K562 (cell line): Measurements from ENCODE around the gene BICDL1. TPM values are rescaled to one million over a fixed set of nuclear protein-coding genes. Genes with fewer than 3 reads are reported as not detected.
A peak's percentile ranks its signal among the peaks of the same experiment; 100 is the strongest.

Source experiments
- ILK ChIP-seq: fragments of 450-650 bp; IDR thresholded peaks from 2 replicates; pipeline ENCODE4 v1.6.1; 2016; ENCODE audit warnings: missing genetic modification characterization, low read depth, mild to moderate bottlenecking, missing compliant biosample characterization, moderate library complexity, borderline replicate concordance
- JUND ChIP-seq, 2 experiments: IDR thresholded peaks; 2 replicates in 1 of 2; 3 replicates in 1 of 2; pipeline ENCODE4 v1.6.1; 2011; ENCODE audit warnings: borderline replicate concordance in 2 of 2, low read depth in 2 of 2, low read length in 2 of 2, improper control_type of control experiment in 1 of 2, missing biosample characterization in 1 of 2, missing genetic modification characterization in 1 of 2, missing genetic modification reagents in 1 of 2
- TAF15 ChIP-seq: fragments of 200-400 bp; formaldehyde crosslinking; IDR thresholded peaks from 2 replicates; pipeline ENCODE4 v1.6.1; 2017; ENCODE audit warnings: mild to moderate bottlenecking, low read depth, low read length, moderate library complexity
- TEAD1 ChIP-seq, 2 experiments: fragments of 450-650 bp in 1 of 2; sonication (generic) in 1 of 2; formaldehyde crosslinking; IDR thresholded peaks; 2 replicates each; pipeline versions ENCODE4 v1.4.0 to v1.8.0; 2020 to 2022; ENCODE audit warnings: mild to moderate bottlenecking in 2 of 2, missing genetic modification reagents in 1 of 2
- XRCC5 ChIP-seq: fragments of 200-400 bp; formaldehyde crosslinking; IDR thresholded peaks from 2 replicates; pipeline ENCODE4 v1.6.1; 2017; ENCODE audit warnings: low read depth, mild to moderate bottlenecking, low read length
- ZC3H4 ChIP-seq: sonication (generic); formaldehyde crosslinking; IDR thresholded peaks from 2 replicates; pipeline ENCODE4 v1.9.0; 2021; ENCODE audit warnings: missing genetic modification reagents, borderline replicate concordance
- ZSCAN29 ChIP-seq: fragments of 450-650 bp; IDR thresholded peaks from 2 replicates; pipeline ENCODE4 v1.6.1; 2017
- polyA plus RNA-seq, 8 experiments: library from polyadenylated mRNA; depleted of rRNA in 4 of 8; stranded (reverse) in 5 of 8; unstranded in 3 of 8; fragments of >200 nt; fragmentation: Nextera tagmentation in 2 of 8; fragmentation: Illumina TruSeq in 1 of 8; extraction: Ambion mirVana in 2 of 8; extraction: Trizol in 1 of 8; gene quantifications; 2 replicates each; pipeline versions ENCODE4 v1.2.1 to v1.2.3, GENCODE V29; 2011 to 2014; ENCODE audit warnings: inconsistent platforms in 1 of 8, missing spikeins in 1 of 8
- total RNA-seq, 7 experiments: library from RNA; depleted of rRNA in 6 of 7; stranded (reverse); fragments of >200 nt in 6 of 7; fragmentation: Illumina TruSeq in 2 of 7; extraction: Trizol in 2 of 7; gene quantifications; 2 replicates each; pipeline versions ENCODE4 v1.2.1 to v1.2.3, GENCODE V29; 2011 to 2021; ENCODE audit warnings: low replicate concordance in 1 of 7
- TF ChIP-seq, protein P1 (sequence below): fragments of 450-650 bp; formaldehyde crosslinking; IDR thresholded peaks from 2 replicates; pipeline ENCODE4 v1.4.0; 2022; ENCODE audit warnings: missing genetic modification characterization
- TF ChIP-seq, protein P2 (sequence below): fragments of 450-650 bp; IDR thresholded peaks from 2 replicates; pipeline ENCODE4 v1.7.1; 2018; ENCODE audit warnings: mild to moderate bottlenecking, low read depth; ENCODE audit not compliant: partially characterized antibody
- TF ChIP-seq, protein P3 (sequence below): sonication (generic); formaldehyde crosslinking; IDR thresholded peaks from 2 replicates; pipeline ENCODE4 v1.8.1; 2023; ENCODE audit warnings: mild to moderate bottlenecking, missing genetic modification reagents
- TF ChIP-seq, protein P4 (sequence below), 2 experiments: fragments of 450-650 bp; IDR thresholded peaks; 2 replicates each; pipeline ENCODE4 v1.6.1; 2016; ENCODE audit warnings: mild to moderate bottlenecking in 2 of 2, borderline replicate concordance in 1 of 2, low read depth in 1 of 2, moderate library complexity in 1 of 2

BICDL1 gene
- total and polyA plus RNA-seq, 9 of the 15 experiments (the other 6 are each of a cell fraction or from before 2014, with no cell fraction given) = 0.06 to 2.0 (median 0.58) TPM

- TF ChIP-seq, protein P1, sequence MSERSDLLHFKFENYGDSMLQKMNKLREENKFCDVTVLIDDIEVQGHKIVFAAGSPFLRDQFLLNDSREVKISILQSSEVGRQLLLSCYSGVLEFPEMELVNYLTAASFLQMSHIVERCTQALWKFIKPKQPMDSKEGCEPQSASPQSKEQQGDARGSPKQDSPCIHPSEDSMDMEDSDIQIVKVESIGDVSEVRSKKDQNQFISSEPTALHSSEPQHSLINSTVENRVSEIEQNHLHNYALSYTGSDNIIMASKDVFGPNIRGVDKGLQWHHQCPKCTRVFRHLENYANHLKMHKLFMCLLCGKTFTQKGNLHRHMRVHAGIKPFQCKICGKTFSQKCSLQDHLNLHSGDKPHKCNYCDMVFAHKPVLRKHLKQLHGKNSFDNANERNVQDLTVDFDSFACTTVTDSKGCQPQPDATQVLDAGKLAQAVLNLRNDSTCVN (CRISPR knock-in tag) = no peak
- TF ChIP-seq, protein P2, sequence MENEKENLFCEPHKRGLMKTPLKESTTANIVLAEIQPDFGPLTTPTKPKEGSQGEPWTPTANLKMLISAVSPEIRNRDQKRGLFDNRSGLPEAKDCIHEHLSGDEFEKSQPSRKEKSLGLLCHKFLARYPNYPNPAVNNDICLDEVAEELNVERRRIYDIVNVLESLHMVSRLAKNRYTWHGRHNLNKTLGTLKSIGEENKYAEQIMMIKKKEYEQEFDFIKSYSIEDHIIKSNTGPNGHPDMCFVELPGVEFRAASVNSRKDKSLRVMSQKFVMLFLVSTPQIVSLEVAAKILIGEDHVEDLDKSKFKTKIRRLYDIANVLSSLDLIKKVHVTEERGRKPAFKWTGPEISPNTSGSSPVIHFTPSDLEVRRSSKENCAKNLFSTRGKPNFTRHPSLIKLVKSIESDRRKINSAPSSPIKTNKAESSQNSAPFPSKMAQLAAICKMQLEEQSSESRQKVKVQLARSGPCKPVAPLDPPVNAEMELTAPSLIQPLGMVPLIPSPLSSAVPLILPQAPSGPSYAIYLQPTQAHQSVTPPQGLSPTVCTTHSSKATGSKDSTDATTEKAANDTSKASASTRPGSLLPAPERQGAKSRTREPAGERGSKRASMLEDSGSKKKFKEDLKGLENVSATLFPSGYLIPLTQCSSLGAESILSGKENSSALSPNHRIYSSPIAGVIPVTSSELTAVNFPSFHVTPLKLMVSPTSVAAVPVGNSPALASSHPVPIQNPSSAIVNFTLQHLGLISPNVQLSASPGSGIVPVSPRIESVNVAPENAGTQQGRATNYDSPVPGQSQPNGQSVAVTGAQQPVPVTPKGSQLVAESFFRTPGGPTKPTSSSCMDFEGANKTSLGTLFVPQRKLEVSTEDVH = peak; percentile 56
- TF ChIP-seq, protein P3, sequence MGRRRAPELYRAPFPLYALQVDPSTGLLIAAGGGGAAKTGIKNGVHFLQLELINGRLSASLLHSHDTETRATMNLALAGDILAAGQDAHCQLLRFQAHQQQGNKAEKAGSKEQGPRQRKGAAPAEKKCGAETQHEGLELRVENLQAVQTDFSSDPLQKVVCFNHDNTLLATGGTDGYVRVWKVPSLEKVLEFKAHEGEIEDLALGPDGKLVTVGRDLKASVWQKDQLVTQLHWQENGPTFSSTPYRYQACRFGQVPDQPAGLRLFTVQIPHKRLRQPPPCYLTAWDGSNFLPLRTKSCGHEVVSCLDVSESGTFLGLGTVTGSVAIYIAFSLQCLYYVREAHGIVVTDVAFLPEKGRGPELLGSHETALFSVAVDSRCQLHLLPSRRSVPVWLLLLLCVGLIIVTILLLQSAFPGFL (CRISPR knock-in tag) = peak; percentile 79; the same call in 1 of the 2 replicates
- TF ChIP-seq JUND (IDR thresholded peaks at IDR 0.05; ENCODE audit: borderline replicate concordance, low read depth, low read length) = peak; percentile 71; the same call in 1 of the 2 replicates
- peak; percentile 37; the same call in 1 of the 3 replicates for TF ChIP-seq JUND (tag; IDR thresholded peaks at IDR 0.05; ENCODE audit: borderline replicate concordance, low read depth, low read length)
- TF ChIP-seq TAF15 = no peak
- no peak for TF ChIP-seq ILK (tag)
- TF ChIP-seq ZSCAN29 = no peak
- TF ChIP-seq ZC3H4 (CRISPR knock-in tag) = no peak
- TF ChIP-seq, protein P4, sequence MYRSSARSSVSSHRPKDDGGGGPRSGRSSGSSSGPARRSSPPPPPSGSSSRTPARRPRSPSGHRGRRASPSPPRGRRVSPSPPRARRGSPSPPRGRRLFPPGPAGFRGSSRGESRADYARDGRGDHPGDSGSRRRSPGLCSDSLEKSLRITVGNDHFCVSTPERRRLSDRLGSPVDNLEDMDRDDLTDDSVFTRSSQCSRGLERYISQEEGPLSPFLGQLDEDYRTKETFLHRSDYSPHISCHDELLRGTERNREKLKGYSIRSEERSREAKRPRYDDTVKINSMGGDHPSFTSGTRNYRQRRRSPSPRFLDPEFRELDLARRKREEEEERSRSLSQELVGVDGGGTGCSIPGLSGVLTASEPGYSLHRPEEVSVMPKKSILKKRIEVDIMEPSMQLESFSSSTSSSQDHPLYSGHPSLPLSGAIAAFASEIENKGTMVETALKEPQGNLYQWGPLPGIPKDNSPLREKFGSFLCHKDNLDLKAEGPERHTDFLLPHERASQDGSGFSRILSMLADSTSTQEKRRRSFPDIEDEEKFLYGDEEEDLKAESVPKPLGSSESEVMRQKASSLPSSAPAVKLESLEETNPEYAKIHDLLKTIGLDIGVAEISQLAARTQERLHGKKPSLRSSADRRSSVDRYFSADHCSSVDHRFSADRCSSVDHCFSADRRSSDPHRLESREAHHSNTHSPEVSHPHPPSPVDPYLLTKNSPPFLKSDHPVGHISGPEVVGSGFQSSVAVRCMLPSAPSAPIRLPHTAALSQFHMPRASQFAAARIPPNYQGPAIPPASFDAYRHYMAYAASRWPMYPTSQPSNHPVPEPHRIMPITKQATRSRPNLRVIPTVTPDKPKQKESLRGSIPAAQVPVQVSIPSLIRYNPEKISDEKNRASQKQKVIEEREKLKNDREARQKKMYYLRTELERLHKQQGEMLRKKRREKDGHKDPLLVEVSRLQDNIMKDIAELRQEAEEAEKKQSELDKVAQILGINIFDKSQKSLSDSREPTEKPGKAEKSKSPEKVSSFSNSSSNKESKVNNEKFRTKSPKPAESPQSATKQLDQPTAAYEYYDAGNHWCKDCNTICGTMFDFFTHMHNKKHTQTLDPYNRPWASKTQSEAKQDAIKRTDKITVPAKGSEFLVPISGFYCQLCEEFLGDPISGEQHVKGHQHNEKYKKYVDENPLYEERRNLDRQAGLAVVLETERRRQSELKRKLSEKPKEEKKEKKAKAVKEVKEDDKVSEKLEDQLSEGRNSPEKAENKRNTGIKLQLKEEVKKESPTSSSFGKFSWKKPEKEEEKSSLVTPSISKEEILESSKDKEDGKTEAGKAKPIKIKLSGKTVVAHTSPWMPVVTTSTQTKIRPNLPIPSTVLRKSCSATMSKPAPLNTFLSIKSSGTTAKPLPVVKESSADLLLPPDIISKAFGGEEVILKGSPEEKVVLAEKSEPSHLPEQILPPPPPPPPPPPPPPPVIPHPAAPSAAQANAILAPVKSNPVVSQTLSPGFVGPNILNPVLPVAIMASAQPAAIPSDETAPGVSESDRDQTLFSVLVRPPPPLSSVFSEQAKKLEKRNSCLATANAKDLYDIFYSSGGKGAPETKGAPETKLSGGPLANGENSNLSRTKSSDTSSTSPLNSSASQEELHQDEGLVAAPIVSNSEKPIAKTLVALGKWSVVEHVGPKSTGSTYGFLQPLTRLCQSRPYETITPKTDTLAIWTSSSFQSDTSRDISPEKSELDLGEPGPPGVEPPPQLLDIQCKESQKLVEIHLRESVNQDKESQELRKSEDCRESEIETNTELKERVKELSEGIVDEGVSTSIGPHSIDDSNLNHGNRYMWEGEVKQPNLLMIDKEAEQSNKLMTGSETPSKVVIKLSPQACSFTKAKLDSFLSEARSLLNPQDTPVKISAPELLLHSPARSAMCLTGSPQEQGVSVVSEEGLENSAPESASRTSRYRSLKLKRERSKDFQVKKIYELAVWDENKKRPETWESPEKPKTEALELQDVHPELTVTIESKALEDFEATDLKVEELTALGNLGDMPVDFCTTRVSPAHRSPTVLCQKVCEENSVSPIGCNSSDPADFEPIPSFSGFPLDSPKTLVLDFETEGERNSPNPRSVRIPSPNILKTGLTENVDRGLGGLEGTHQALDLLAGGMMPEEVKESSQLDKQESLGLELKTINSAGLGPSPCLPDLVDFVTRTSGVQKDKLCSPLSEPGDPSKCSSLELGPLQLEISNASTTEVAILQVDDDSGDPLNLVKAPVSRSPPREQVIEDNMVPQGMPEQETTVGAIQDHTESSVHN (IDR thresholded peaks at IDR 0.05; ENCODE audit: borderline replicate concordance in 1 of 2, low read depth in 1 of 2) = 0 out of 4 replicates have a peak, but pooled peaks of 1 of the 2 experiments have one; percentile 39
- TF ChIP-seq XRCC5 = peak; percentile 91
- TF ChIP-seq TEAD1 (CRISPR knock-in tag; IDR thresholded peaks at IDR 0.05) = peak; percentile 100
These were observed 98.0 kb downstream of the BICDL1 start (continued) for GRCh38 chr12:120086801-120087621.
